Measurements from ENCODE around the gene HAND2. TPM values are rescaled to one million over a fixed set of nuclear protein-coding genes. Genes with fewer than 3 reads are reported as not detected.

Gene HAND2
- 0.10 TPM for polyA plus RNA-seq (ENCODE audit: insufficient read length)

DNA sequence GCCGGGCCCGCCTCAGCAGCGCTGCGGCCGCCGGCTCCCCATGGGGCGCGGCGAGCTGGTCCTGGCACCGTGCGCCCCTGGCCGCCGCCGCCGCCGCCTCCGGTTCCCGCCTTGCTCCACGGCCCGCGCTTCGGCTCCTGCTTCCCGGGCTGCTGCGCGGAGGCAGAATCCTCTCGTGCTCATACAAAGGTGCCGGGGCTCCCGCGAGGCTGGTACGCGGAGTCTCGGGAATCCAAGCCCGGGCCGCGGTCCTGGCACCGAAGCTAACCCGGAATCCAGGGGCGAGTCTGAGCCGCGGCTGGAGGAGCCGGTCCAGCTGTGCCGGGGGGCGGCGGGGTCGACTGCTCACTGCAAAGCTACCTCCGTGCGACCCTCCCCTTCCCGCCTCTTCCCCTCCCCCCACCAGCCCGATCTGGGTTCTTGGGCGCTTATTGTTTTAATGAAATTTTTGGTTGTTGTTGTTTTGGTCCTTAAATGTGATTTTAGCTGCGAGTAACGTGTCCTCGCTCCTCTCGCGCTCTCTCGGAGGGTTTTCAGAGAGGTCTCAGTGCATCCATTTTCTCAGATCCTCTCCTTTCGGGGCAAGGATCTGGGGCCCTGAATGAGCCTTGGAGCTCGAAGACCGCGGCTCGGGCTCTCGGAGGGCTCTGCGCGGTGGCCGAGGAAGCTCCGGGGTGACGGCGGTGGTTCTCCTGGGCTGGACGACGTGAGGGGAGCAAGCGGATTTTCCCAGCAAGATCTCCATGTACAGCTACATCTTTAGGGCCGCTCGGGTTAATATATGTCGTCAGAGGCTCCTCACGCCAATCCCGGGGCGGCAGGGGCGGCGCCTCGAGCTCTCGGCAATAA, at the start of gene HAND2:
HAND2 (minus strand) TSS at position 753 of the 849 bp plus-strand sequence. CDS start 940 bp downstream, outside the sequence.
- DNase-seq (ENCODE audit: low read depth) = no peak

DNA sequence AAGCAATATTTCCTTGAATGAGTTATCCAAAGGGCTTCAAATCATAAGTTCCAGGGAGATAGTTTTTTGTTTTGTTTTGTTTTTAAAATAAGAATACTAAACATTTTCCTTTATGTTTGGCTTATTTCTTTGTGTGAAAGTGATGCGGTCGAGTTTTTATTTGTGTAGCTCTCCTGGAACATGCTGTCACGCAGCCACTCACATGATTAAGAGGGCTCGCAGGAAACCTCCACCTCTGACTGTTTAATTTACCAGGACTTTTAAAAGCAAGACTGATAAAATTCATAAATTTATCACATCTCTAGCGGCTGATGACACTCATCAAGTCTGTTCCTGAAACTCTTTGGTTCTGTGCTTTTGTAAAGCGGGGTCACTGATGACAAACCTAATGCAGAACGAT, 48.9 kb upstream of the HAND2 start:
- DNase-seq (ENCODE audit: low read depth) = no peak

DNA sequence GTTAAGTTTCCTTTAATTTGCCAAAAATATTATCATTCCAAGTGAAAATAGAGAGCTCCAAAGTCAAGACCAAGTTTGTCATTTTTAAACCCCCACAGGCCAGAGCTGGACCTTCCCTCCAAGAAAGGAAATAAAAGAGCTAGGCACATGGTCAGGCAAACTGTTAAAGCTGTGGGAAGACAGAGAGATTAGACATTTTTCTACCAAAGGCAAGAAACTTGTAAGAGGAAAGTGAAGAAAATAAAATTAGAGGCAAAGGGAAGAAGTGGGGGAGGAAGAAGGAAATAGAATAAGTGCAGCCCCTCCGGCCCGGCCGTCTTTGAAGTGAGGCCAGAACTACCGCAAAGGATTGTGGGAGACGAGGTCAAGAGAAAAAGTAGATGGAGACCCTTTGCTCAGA, 47.9 kb upstream of the HAND2 start:
- no peak for DNase-seq (ENCODE audit: low read depth)

DNA sequence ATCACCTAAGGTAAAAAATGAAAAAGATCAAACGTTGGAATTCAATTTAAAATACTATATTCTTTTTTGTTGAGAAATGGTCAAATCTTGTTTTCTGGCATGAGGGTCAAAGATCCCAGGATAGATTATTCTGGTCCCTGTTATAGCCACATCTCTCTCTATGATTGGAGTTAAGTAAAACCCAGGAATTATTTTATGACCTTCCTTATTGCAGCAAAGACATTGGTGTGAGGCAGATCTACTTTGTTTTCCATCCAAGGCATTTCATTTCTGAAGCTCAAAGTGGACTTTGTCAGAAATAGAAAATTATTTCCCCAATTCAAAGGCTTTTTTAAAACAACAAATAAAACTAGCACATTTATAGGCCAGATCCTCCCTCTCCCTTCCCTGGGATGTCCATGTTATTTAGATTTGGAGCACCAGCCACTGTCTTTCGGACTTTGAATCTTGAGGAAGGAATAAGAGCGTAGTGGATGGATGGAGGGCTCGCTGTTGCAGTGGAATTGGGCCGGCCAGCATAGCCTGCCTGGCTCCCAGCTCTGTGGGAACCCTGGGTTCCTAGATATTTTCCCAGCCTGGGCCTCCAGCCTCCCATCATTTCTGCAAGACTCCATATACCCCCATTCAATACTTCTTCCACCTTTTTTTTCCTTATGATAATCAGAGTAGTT, 45.6 kb upstream of the HAND2 start:
- no peak for DNase-seq (ENCODE audit: low read depth)

DNA sequence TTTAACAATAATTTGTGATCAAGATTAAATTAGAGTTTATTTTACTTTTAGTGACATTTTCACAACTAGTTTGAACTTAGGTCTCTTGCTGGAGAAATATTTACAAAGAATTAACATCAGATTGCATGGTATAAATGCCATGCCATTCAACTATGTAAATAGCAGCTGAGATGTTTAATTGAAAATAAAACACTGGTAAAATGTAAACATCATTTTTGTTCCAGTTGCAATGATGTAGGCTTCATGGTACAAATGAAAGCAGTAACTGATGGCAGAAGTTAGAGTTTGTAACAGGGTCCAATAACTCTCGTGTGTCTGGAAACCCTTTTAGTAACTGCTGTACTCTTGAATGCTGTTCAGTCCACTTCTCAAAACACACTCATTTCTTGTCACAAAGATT, 43.7 kb upstream of the HAND2 start:
- no peak for DNase-seq (ENCODE audit: low read depth)

DNA sequence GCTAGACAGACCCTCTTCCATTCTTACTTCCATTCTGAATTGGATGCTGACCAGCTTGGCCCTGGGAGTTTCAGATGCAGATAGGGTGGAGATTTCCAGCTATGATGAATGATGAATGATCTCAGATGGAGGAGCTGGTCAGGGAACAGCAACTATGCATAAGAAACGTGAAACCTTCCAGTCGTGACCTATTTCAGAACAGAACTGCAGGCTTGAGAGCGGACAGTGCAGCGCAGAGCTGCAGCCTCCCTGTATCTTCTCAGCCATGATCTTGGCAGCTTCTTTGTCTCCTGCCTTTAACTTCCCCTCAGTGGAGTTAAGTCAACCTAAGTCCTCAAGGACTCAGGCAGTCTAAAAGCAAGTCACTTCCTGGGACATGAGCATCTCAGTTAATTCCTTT, 43.3 kb upstream of the HAND2 start:
- no peak for DNase-seq (ENCODE audit: low read depth)

DNA sequence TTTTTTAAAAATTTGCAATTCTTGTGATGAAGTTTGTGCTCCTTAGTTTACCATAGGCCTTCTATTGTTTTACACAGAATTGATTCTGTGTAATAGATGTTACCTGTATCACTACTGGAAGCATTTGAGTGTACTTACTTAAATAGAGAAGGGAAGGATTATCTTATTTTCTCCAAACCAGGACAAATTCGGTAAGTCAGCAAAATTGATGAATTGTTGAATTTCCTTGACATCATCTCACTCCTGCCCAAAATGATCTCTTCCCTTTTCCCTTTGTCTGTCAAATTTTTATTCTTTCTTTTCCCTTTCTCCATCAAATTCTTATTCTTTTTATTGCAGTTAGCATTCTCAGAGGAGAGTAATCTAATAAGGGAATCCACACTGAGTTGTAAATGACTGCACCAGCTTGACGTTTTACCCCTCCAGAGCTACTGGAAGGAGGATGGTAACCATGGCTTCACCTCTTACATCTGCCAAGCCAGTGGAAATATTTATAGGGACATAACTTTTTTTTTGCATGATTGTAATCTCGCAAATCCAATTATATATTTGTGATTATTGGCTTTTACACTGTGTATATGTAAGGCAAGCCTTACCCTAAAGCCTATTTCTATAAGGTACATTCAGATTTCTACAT, 42.6 kb upstream of the HAND2 start:
- DNase-seq (ENCODE audit: low read depth) = no peak

DNA sequence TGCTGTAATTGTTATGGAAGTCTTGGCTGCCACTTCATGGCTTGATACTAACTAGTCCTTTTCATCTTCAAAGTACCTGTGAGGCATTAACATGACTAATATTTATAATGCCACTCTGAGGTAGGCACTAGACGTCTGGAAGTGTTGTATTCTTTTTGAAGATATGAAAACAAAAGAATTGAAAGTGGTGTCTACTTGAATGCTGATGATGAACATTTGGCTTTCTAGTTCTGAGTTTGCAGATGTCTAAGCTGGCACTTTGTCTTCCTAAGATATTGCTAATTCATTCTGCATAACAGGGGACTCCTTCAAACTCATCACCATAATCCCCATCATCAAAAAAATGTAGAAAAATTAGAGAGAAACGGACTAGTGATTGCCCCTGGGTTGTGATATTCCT, 41.6 kb upstream of the HAND2 start:
- DNase-seq (ENCODE audit: low read depth) = no peak

DNA sequence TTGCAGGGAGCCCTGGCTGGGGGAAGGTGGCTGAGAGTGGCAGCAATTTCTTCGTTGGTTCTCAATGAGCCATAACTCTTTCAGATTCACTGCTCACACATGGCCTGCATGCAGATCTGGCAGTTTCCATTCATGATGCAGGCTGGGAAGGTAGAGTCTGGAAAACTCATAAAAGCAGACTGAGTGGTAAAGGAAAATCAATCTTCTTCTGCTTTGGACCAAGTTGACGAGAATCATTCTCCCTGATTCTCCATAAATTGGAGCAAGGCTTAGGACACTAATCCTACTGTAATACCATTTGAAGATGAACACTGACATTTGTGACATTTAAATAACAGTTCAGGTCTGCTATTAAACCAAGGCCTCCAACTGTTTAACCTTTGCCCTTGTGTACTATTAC, 35.3 kb upstream of the HAND2 start:
- no peak for DNase-seq (ENCODE audit: low read depth)

DNA sequence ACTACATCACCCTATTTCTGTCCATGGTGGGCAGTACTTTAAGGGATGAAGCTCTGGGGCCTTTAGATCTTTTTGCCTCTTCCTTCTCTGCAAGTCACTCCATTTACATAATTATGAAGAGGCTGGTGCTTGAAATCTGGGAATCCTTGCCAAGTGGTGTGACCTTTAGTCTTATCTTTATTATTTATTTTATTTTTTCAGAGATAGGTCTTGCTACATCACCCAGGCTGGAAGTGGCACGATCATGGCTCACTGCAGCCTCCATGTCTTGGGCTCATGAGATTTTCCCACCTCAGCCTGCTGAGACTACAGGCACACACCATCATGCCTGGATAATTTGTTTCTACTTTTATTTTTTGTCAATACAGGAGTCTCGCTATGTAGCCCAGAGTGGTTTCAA, 34.4 kb upstream of the HAND2 start:
- DNase-seq (ENCODE audit: low read depth) = no peak

DNA sequence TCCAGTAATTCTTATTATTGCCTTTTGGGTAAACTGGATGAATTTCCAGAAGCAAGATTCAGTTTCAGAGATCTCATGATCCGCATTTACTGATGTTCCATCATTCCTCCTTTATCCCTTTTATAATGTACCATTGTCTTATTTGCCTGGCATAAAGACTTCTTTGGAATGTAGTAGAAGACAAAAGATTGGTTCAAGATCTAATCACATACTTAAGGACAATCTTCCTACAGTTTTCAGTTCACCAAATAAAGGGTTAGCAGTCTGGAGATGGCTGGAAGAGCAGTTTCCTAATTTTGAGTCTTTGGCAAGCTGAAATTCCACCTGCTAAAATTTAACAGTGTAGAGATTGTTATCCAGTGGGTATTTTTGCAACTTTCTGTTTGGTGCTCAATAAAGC, 30.9 kb upstream of the HAND2 start:
- no peak for DNase-seq (ENCODE audit: low read depth)

DNA sequence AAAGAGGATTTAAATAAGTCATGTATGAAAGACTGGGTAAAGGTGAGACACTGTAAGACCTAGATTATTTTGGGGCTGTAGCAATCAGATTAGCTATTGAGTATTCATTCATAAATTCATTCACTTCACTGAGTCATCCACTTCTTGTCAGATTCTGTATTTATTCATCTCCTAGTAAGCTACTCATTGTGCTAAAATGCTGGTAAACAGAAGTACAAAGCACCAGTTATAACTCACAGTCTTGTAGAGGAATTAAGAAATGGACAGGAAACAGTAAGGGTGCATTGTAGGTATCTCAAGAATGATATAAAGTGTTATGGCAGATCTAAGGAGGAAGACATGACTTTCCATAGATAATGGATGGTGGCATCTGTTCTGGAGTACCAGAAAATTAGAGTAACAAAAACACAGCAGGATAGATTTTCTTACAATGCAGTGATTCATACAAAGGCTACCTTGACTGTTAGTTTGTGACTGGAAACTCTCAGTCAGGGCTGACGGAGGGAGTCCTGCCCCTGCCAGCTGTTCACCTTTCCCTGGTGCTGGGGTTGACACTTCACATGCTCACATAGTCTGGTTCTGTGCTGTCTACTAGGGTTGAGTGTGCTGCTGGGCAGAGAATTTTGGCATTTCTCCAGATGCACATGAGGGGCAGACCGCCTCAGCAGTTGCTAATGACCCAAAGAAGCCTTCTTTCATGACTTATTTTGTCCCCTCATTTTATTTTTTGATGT, 26.5 kb upstream of the HAND2 start:
- DNase-seq (ENCODE audit: low read depth) = no peak

DNA sequence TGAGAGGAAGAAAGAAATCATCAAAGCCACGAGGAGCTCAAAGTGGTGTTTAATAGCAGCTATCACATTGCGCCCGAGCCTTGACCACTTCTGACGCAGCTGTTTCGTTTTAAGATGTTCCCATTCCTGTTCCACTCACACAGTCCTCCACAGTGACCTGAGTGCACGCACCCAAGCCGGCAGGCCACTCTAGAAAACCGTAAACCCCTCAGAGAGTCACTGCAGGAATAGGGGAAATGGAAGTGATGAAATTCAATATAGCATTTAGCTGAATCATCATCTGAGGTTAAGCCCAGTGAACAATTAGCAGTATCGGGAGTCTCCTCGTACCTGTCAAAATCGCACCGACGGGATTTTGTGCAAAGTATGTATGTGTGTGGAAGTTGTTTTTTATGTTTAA, 17.9 kb upstream of the HAND2 start:
- DNase-seq (ENCODE audit: low read depth) = no peak

DNA sequence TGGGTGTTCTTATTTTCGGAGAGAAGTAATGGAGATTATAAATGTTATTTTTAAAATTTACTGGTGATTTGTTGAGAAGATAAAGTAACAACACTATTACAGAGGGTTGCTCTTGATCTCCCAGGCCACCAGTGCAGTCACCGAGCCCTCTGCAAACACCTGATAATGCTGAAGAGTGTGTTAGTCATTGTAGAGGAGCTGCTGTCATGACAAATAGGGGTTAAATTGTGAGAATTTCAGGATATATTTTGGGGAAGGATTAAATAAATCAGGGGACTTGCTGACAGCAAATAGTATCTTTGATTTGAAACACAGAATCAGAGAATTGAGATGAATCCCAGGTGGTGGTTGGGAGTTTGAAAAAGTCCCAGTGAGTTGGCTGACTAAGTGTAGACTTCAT, 16.7 kb upstream of the HAND2 start:
- no peak for DNase-seq (ENCODE audit: low read depth)

DNA sequence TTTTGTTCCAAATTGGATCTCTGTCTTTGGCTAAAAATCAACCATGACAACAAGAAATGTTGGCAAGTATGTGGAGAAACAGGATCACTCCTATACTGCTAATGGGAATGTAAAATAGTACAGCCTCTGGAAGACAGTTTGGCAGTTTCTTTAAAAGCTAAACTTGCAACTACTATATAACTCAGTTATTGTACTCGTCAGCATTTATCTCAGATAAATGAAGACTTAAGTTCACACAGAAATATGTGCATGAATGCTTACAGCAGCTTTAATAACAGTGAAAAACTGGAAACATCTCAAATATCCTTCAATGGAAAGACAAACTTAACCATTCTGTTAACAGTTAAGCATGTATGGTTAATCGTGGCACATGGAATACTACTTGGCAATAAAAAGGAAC, 15.4 kb upstream of the HAND2 start:
- no peak for DNase-seq (ENCODE audit: low read depth)

DNA sequence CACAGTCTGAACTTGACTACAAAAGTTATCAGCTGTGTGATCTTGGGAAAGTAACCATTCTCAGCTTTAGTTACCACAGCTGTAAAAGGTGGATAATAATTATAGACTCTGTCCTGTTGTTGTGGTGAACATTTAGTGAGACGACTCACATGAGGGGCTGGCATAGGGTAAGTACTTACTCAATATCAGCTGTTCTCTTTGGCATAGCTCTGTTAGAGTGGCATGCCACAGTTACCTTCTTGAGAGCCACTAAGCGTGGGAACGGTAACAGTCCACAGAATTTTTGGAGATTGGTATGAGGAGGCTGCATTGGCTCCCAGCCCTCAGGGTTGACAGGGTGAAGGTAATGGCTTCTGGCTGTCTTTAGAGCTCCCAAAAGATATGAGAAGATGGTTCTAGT, 13.2 kb upstream of the HAND2 start:
- no peak for DNase-seq (ENCODE audit: low read depth)

DNA sequence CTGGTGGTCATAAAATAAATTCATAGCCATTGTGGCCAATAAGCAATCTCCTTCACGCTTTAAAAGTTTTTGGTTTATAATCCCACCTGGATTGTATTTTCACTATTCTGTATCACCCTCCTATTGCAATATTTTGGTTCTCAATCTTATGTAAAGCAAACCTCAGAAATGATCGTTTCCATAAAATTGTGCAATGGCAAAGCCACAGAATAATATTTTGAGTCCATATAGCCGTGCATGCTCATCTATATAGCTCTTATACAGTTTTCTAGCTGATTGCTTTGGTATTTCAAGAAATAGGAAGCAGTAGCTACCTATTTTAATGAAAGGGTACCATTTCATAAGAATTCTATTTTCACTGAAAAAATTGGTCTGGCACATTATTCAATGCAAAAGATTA, 10.0 kb upstream of the HAND2 start:
- no peak for DNase-seq (ENCODE audit: low read depth)

DNA sequence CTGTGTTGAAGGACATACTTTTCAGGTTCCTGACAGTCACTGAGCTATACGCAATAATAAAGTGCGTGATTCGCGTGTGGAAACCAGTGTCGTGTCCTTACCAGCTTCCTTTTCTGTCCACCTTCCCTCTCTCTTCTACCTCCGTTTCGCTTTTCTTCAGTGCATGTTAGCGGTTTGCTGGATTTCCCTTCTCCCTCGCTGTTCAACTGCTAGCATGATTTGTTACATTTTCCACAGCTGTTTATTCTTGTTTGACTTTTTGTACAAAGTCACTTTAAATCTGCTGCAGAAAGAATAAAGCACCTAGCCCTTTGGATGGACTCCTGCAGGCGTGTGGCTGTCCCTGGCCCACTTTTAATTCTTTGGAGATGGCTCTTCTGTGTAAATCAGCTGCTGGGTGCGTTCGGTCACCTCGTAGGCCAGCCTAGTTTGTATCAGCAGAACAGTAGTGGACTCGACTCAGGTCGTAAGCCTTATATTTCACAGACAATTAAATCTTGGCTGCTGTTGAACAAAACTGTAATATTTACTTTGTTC, 8.9 kb upstream of the HAND2 start:
- DNase-seq (ENCODE audit: low read depth) = no peak

DNA sequence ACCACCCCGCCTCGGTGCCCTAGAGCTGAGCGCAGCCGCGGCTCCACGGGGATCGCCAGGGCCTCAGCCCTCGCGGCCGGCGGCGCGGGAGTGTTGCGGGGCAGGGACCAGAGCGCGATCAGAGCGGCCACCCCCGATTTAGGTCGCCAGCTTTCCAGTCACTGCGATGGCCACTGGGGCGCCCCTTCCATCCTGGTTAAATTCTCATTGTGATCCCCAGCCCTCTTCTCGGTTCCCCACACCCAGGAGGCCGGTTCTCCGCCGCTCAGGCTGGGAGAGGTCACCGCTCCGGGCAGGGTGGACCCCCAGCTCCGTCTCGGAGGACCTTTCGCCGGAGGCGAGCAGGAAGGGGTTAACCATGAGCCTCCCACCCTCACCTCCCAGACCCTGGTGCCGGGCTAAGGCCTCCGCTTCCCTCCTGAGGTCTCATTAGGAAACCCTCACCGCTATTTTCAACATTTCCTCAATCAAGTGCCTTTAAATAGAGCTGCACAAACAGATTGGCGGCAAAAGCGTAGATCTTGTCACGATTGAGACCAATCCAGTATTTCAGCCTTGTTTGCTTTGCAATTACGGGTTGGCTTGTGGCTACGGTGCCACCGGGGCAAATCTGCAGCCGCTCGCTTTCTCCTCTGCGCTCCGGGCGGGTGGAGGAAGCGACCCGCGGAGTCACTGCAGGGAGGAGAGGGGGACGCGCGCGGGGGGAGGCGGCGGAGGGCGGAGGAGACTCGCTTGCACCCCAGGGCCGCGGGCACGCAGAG, 8.3 kb upstream of the HAND2 start:
- no peak for DNase-seq (ENCODE audit: low read depth)

DNA sequence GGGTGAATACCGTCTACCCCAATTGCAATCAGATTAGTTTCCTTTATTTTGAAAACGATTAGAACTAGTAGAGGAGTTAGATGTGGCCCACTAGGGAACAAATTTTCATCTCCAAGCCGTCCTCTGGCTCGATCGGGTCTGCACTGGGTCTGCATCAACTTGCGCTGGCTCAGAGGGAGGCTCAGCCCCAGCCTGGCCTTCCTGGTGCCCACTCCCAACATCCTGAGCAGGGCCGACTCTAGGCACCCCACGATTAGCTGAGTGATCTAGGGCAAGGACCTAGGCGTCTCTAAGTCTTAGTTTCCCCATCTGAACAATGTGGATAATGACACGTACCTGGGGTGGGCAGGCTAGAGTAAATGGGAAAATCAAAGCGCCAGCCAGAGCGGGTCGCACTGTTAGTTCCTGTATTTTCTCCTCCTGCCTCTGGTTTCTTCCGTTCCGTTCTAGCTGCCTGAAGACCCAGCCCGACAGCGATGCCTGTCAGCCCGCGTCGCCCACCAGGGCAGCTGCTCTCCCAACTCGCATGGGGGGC, 7.7 kb upstream of the HAND2 start:
- no peak for DNase-seq (ENCODE audit: low read depth)

All from forelimb muscle (tissue), 1 donor.